WTC11 (cell line): ENCODE data around the gene TAF11L10. TPM values are rescaled to one million over a fixed set of nuclear protein-coding genes. Genes with fewer than 3 reads are reported as not detected.
"Not testable (repeated sequence)": the region's sequence is repeated elsewhere in the genome, so short reads cannot be mapped to it uniquely, and the experiment has no call there.

Source experiments
- ATAC-seq: fragments of 200-7000 bp; cut with Tn5 transposase; 2 replicates; pipeline ENCODE4 v1.10.0; 2021; ENCODE audit warnings: mild to moderate bottlenecking, moderate library complexity
- CTCF ChIA-PET: fragments of 300-600 bp; sonication (Branson Sonifier 250); formaldehyde crosslinking; loops from one replicate; lab custom pipeline; 2021; ENCODE audit warnings: antibody characterized with exemption; lab: Charles Lee
- POLR2A ChIA-PET: fragments of 350-600 bp; sonication (Branson Sonifier 250); formaldehyde crosslinking; loops from one replicate; lab custom pipeline; 2021; ENCODE audit warnings: antibody characterized with exemption; lab: Charles Lee
- DNase-seq: peaks from one replicate; pipeline ENCODE4 v3.0.0; 2021; ENCODE audit warnings: low spot score
- H3K27ac Mint-ChIP-seq: 2 replicates; pipeline ENCODE4 v1.8.0; 2021; ENCODE audit warnings: mixed read lengths
- H3K27me3 Mint-ChIP-seq: 2 replicates; pipeline ENCODE4 v1.8.0; 2021; ENCODE audit warnings: low read depth, mild to moderate bottlenecking, moderate library complexity, mixed read lengths
- H3K36me3 Mint-ChIP-seq: 2 replicates; pipeline ENCODE4 v1.8.0; 2021; ENCODE audit warnings: mixed read lengths
- H3K4me1 Mint-ChIP-seq: 2 replicates; pipeline ENCODE4 v1.8.0; 2022; ENCODE audit warnings: mixed read lengths
- H3K4me3 Mint-ChIP-seq: 2 replicates; pipeline ENCODE4 v1.8.0; 2021; ENCODE audit warnings: mild to moderate bottlenecking, moderate library complexity, mixed read lengths
- H3K9me3 Mint-ChIP-seq: 2 replicates; pipeline ENCODE4 v1.8.0; 2021; ENCODE audit warnings: mixed read lengths
- AFF4 ChIP-seq: sonication (generic); formaldehyde crosslinking; IDR thresholded peaks from 2 replicates; pipeline ENCODE4 v1.8.1; 2023; ENCODE audit warnings: mild to moderate bottlenecking, missing genetic modification reagents, borderline replicate concordance
- CBFB ChIP-seq: sonication (generic); formaldehyde crosslinking; IDR thresholded peaks from 2 replicates; pipeline ENCODE4 v1.8.1; 2022; ENCODE audit warnings: mild to moderate bottlenecking, low read depth, missing genetic modification reagents
- CTCF ChIP-seq: fragments of 200-600 bp; IDR thresholded peaks from 2 replicates; pipeline ENCODE4 v1.8.0; 2022; ENCODE audit warnings: antibody characterized with exemption
- ERG ChIP-seq: fragments of 250-450 bp; sonication (Bioruptor Pico); IDR thresholded peaks from 2 replicates; pipeline ENCODE4 v1.8.0; 2021; ENCODE audit warnings: mild to moderate bottlenecking
- ETV6 ChIP-seq: sonication (generic); formaldehyde crosslinking; IDR thresholded peaks from 2 replicates; pipeline ENCODE4 v1.8.1; 2022; ENCODE audit warnings: mild to moderate bottlenecking, missing genetic modification reagents
- GABPB1 ChIP-seq: sonication (generic); formaldehyde crosslinking; IDR thresholded peaks from 2 replicates; pipeline ENCODE4 v1.8.1; 2023; ENCODE audit warnings: mild to moderate bottlenecking, missing genetic modification reagents
- IRF1 ChIP-seq: sonication (generic); formaldehyde crosslinking; IDR thresholded peaks from 2 replicates; pipeline ENCODE4 v1.8.0; 2023; ENCODE audit warnings: missing genetic modification reagents
- JAZF1 ChIP-seq: fragments of 250-450 bp; sonication (Bioruptor Pico); IDR thresholded peaks from 2 replicates; pipeline ENCODE4 v1.9.0; 2021; ENCODE audit warnings: moderate library complexity, mild to moderate bottlenecking, inconsistent platforms
- JUN ChIP-seq: sonication (generic); formaldehyde crosslinking; IDR thresholded peaks from 2 replicates; pipeline ENCODE4 v1.8.0; 2023; ENCODE audit warnings: mild to moderate bottlenecking, missing genetic modification reagents
- KAT7 ChIP-seq: sonication (generic); formaldehyde crosslinking; IDR thresholded peaks from 2 replicates; pipeline ENCODE4 v1.8.1; 2023; ENCODE audit warnings: missing genetic modification reagents, mild to moderate bottlenecking, borderline replicate concordance
- STAT6 ChIP-seq: sonication (generic); formaldehyde crosslinking; conservative IDR thresholded peaks from 2 replicates; pipeline ENCODE4 v1.8.1; 2023; ENCODE audit warnings: mild to moderate bottlenecking, low read depth, missing genetic modification reagents, moderate library complexity
- ZNF281 ChIP-seq: sonication (generic); formaldehyde crosslinking; IDR thresholded peaks from 2 replicates; pipeline ENCODE4 v1.8.0; 2023; ENCODE audit warnings: mild to moderate bottlenecking, missing genetic modification reagents
- ZNF532 ChIP-seq: fragments of 250-450 bp; sonication (Bioruptor Pico); IDR thresholded peaks from 2 replicates; pipeline ENCODE4 v1.9.0; 2021; ENCODE audit warnings: mild to moderate bottlenecking, borderline replicate concordance
- total RNA-seq: library from RNA; stranded (reverse); gene quantifications from 3 replicates; pipeline ENCODE4 v1.2.3, GENCODE V29; 2021

TAF11L10 gene
- total RNA-seq, 1 experiment from 2014 or later, result not detected

- Mint-ChIP-seq H3K27me3 (no peaks in the 10 kb centered on the region), H3K27ac (no peak overlapping the region), H3K4me1 (peaks cover 3% of the 10 kb centered on the region; the same call in 1 of the 2 replicates), H3K9me3 (peaks cover 8% of the 10 kb centered on the region; the same call in 1 of the 2 replicates), H3K36me3 (no peaks in the 10 kb centered on the region), H3K4me3 (no peak overlapping the region)
- POLR2A ChIA-PET, result no interaction called here
- ATAC-seq (no peak), DNase-seq (no peak)
- TF ChIP-seq JUN (CRISPR knock-in tag) (no peak), CBFB (no peak), ETV6 (CRISPR knock-in tag) (no peak), JAZF1 (CRISPR knock-in tag) (no peak), STAT6 (no peak), KAT7 (CRISPR knock-in tag) (no peak), AFF4 (no peak), CTCF (no peak), ZNF281 (CRISPR knock-in tag) (no peak), ERG (CRISPR knock-in tag) (no peak), ZNF532 (CRISPR knock-in tag) (no peak), IRF1 (CRISPR knock-in tag) (no peak), GABPB1 (no peak)
- CTCF ChIA-PET, result no interaction called here
These were observed 7.3 kb upstream of the TAF11L10 start for GRCh38 chr5:17604951-17605350.

GRCh38 chr5:17603880-17604279 is 6.3 kb upstream of the TAF11L10 start, which contains the start of gene TAF11L11:
Gene TAF11L11, plus strand, starts transcription at chr5:17604183.
- H3K4me3 Mint-ChIP-seq, H3K4me1 Mint-ChIP-seq, POLR2A ChIA-PET, H3K27me3 Mint-ChIP-seq, ATAC-seq, DNase-seq, H3K36me3 Mint-ChIP-seq, H3K27ac Mint-ChIP-seq, H3K9me3 Mint-ChIP-seq, CTCF ChIA-PET: not testable (repeated sequence)

GRCh38 chr5:17594255-17594654 is 3.4 kb downstream of the TAF11L10 start, which contains the start of gene TAF11L9:
Gene TAF11L9, minus strand, starts transcription at chr5:17594394.
- H3K36me3 Mint-ChIP-seq, H3K4me1 Mint-ChIP-seq, CTCF ChIA-PET, H3K27ac Mint-ChIP-seq, POLR2A ChIA-PET, H3K4me3 Mint-ChIP-seq, ATAC-seq, DNase-seq, H3K27me3 Mint-ChIP-seq, H3K9me3 Mint-ChIP-seq: not testable (repeated sequence)
